Measurements from ENCODE around the gene GNG7. TPM values are rescaled to one million over a fixed set of nuclear protein-coding genes. Genes with fewer than 3 reads are reported as not detected.

GNG7 gene
- total and polyA plus RNA-seq, 2 donors (not counting 3 experiments of a cell fraction or from before 2014, with no cell fraction given) = 0.29 to 0.84 TPM

- no peak for DNase-seq (ENCODE audit: low read depth, low spot score)
- Histone ChIP-seq H3K27me3 (ENCODE audit: control insufficient read depth in 2 of 2, insufficient read depth in 2 of 2, low read length in 2 of 2) (no peaks in the 10 kb centered on the region), H3K4me3 (replicated peaks in 1 of 3; ENCODE audit: insufficient read depth in 1 of 3, low read depth in 1 of 3, low read length in 3 of 3) (no peak overlapping the region), H3K9ac (replicated peaks; ENCODE audit: extremely low read depth, insufficient read depth, low read length) (no peak overlapping the region), H3K27ac (ENCODE audit: insufficient read depth, low read depth, low read length) (no peak overlapping the region), H3K4me1 (ENCODE audit: control insufficient read depth, extremely low read depth, insufficient read depth, low read length) (no peaks in the 10 kb centered on the region), H3K4me2 (ENCODE audit: insufficient read depth, low read length) (no peak overlapping the region), H2AFZ (ENCODE audit: low read depth, low read length) (no peak overlapping the region), H3K9me3 (replicated peaks; ENCODE audit: control insufficient read depth, insufficient read depth, low read length) (no peaks in the 10 kb centered on the region), H3K36me3 (ENCODE audit: control insufficient read depth in 2 of 2, extremely low read depth in 1 of 2, insufficient read depth in 2 of 2, low read length in 2 of 2) (no peaks in the 10 kb centered on the region), H3K79me2 (ENCODE audit: control insufficient read depth, insufficient read depth, low read length) (no peaks in the 10 kb centered on the region), H3K9me1 (replicated peaks; ENCODE audit: control insufficient read depth, extremely low read depth, insufficient read depth, low read length) (no peaks in the 10 kb centered on the region), H4K20me1 (replicated peaks; ENCODE audit: control insufficient read depth, extremely low read depth, insufficient read depth, low read length) (no peaks in the 10 kb centered on the region)
- dilution Hi-C loops (cut with MboI; ENCODE audit: extremely low pct_ligation_motif_present, low sequenced_read_pairs) (no loop called here), intact Hi-C loops (cut with micrococcal nuclease) (no loop called here)
- ChIA-PET CTCF (interaction anchor here (0.9 kb wide), 1 partner anchor 38 kb away, joined by 3 read pairs; no protein-coding TSS in a partner anchor), POLR2A (no interaction called here)
- FAIRE-seq = no peak
- no peak for TF ChIP-seq POLR2AphosphoS5 (IDR thresholded peaks at IDR 0.05; ENCODE audit: insufficient read depth, low read depth, low read length)
- no TSS peak for BruUV-seq (replicated peaks)
Measured at GRCh38 chr19:2711172-2711874, 8.8 kb upstream of the GNG7 start.

- H2AFZ ChIP-seq (ENCODE audit: low read depth, low read length) = no peak overlapping the region
- peaks cover 11% of the 10 kb centered on the region in 2 experiments for H3K27me3 ChIP-seq (ENCODE audit: control insufficient read depth in 2 of 2, insufficient read depth in 2 of 2, low read length in 2 of 2)
- TF ChIP-seq MYC (IDR thresholded peaks at IDR 0.05; ENCODE audit: low read depth, low read length) (no peak), JUN (IDR thresholded peaks at IDR 0.05; ENCODE audit: borderline replicate concordance, insufficient read depth, insufficient read length, low read depth) (no peak), FOS (IDR thresholded peaks at IDR 0.05; ENCODE audit: borderline replicate concordance, insufficient read depth, low read length) (no peak), EZH2 (IDR thresholded peaks at IDR 0.05; ENCODE audit: borderline replicate concordance, low read depth, low read length, severe bottlenecking) (no peak), POLR2A (IDR thresholded peaks at IDR 0.05; ENCODE audit: low read depth, low read length) (no peak), GATA2 (IDR thresholded peaks at IDR 0.05; ENCODE audit: insufficient read depth, insufficient read length, low read depth, low read length) (no peak), POLR2AphosphoS5 (IDR thresholded peaks at IDR 0.05; ENCODE audit: insufficient read depth, low read depth, low read length) (no peak), CTCF (IDR thresholded peaks at IDR 0.05; ENCODE audit: extremely low read depth in 1 of 2, insufficient read depth in 1 of 2, low read depth in 1 of 2, low read length in 2 of 2) (no peak), MAX (IDR thresholded peaks at IDR 0.05; ENCODE audit: insufficient read depth, insufficient read length) (no peak)
- CTCF ChIA-PET = no interaction called here
- no peak overlapping the region for H3K27ac ChIP-seq (ENCODE audit: insufficient read depth, low read depth, low read length)
- DNase-seq (ENCODE audit: low read depth, low spot score) = no peak
- no TSS peak for BruUV-seq (replicated peaks)
- no peaks in the 10 kb centered on the region for H3K4me1 ChIP-seq (ENCODE audit: control insufficient read depth, extremely low read depth, insufficient read depth, low read length)
- POLR2A ChIA-PET = no interaction called here
- no peaks in the 10 kb centered on the region for H3K9me3 ChIP-seq (replicated peaks; ENCODE audit: control insufficient read depth, insufficient read depth, low read length)
- no peaks in the 10 kb centered on the region for H3K9me1 ChIP-seq (replicated peaks; ENCODE audit: control insufficient read depth, extremely low read depth, insufficient read depth, low read length)
- FAIRE-seq = no peak
- no peaks in the 10 kb centered on the region for H4K20me1 ChIP-seq (replicated peaks; ENCODE audit: control insufficient read depth, extremely low read depth, insufficient read depth, low read length)
- intact Hi-C loops (cut with micrococcal nuclease) (no loop called here), dilution Hi-C loops (cut with MboI; ENCODE audit: extremely low pct_ligation_motif_present, low sequenced_read_pairs) (no loop called here)
- H3K9ac ChIP-seq (replicated peaks; ENCODE audit: extremely low read depth, insufficient read depth, low read length) = no peak overlapping the region
- no peaks in the 10 kb centered on the region for H3K79me2 ChIP-seq (ENCODE audit: control insufficient read depth, insufficient read depth, low read length)
- no peaks in the 10 kb centered on the region for H3K36me3 ChIP-seq (ENCODE audit: control insufficient read depth in 2 of 2, extremely low read depth in 1 of 2, insufficient read depth in 2 of 2, low read length in 2 of 2)
- no peak overlapping the region for H3K4me3 ChIP-seq (replicated peaks in 1 of 3; ENCODE audit: insufficient read depth in 1 of 3, low read depth in 1 of 3, low read length in 3 of 3)
- no peak overlapping the region for H3K4me2 ChIP-seq (ENCODE audit: insufficient read depth, low read length)
Measured at GRCh38 chr19:2706251-2706650, 3.8 kb upstream of the GNG7 start.

Data from endothelial cell of umbilical vein (primary cell).